Measurements from ENCODE around the gene ZSCAN10. TPM values are rescaled to one million over a fixed set of nuclear protein-coding genes. Genes with fewer than 3 reads are reported as not detected.

The ZSCAN10 gene

GRCh38 chr16:3042376-3042775 lies 56.7 kb downstream of the ZSCAN10 start:
- Histone ChIP-seq H4K8ac (ENCODE audit: low read length) (no peak overlapping the region), H3K18ac (ENCODE audit: low read depth in 1 of 2, low read length in 2 of 2) (no peak overlapping the region)
- 83% methylated on average over 1 of the region's 3 CpGs for WGBS

GRCh38 chr16:3038896-3039295 lies 60.2 kb downstream of the ZSCAN10 start:
- Histone ChIP-seq H3K9ac (ENCODE audit: low read length) (no peak overlapping the region), H2BK5ac (ENCODE audit: low read depth, low read length, poor library complexity, severe bottlenecking) (no peak overlapping the region), H2BK120ac (ENCODE audit: low read depth, low read length) (no peak overlapping the region), H3K36me3 (ENCODE audit: control insufficient read depth in 1 of 2, insufficient read depth in 2 of 2, low read depth in 1 of 2, low read length in 2 of 2) (no peaks in the 10 kb centered on the region), H3K4me3 (ENCODE audit: insufficient read depth in 1 of 2, low read depth in 1 of 2, low read length in 2 of 2) (no peak overlapping the region), H4K8ac (ENCODE audit: low read length) (no peak overlapping the region), H2BK12ac (ENCODE audit: low read length in 2 of 2) (no peak overlapping the region), H3K4ac (ENCODE audit: low read depth in 1 of 2, low read length in 2 of 2) (no peak overlapping the region), H3K18ac (ENCODE audit: low read depth in 1 of 2, low read length in 2 of 2) (no peak overlapping the region), H2AFZ (ENCODE audit: low read depth, low read length) (no peak overlapping the region), H3K27ac (ENCODE audit: low read length, poor library complexity, severe bottlenecking) (no peak overlapping the region), H2AK5ac (ENCODE audit: low read length, severe bottlenecking) (no peak overlapping the region), H3K14ac (ENCODE audit: low read length in 2 of 2) (no peak overlapping the region), H3K23ac (ENCODE audit: low read length in 2 of 2) (no peak overlapping the region), H4K91ac (ENCODE audit: low read length) (no peak overlapping the region), H2BK15ac (ENCODE audit: low read depth, poor library complexity, severe bottlenecking) (no peak overlapping the region), H3K79me1 (replicated peaks; ENCODE audit: low read length, poor library complexity, severe bottlenecking) (no peaks in the 10 kb centered on the region), H3K4me1 (ENCODE audit: control insufficient read depth, insufficient read depth, low read depth, low read length) (peaks cover 4% of the 10 kb centered on the region), H3K9me3 (ENCODE audit: control insufficient read depth, low read length) (no peaks in the 10 kb centered on the region), H3K4me2 (ENCODE audit: low read length, poor library complexity, severe bottlenecking) (no peak overlapping the region), H3K27me3 (ENCODE audit: control insufficient read depth in 1 of 2, insufficient read depth in 1 of 2, low read length in 2 of 2) (peaks cover 65 to 67% of the 10 kb centered on the region in 2 experiments)
- 89% methylated on average over 5 of the region's 5 CpGs for WGBS
- DNase-seq: no peak

More at GRCh38 chr16:3042376-3042775, 56.7 kb downstream of the ZSCAN10 start:
- H2BK15ac ChIP-seq (ENCODE audit: low read depth, poor library complexity, severe bottlenecking): no peak overlapping the region
- H2AK5ac ChIP-seq (ENCODE audit: low read length, severe bottlenecking): no peak overlapping the region
- H3K27me3 ChIP-seq (ENCODE audit: control insufficient read depth in 1 of 2, insufficient read depth in 1 of 2, low read length in 2 of 2): peaks cover 62 to 69% of the 10 kb centered on the region in 2 experiments
- H3K4me1 ChIP-seq (ENCODE audit: control insufficient read depth, insufficient read depth, low read depth, low read length): peaks cover 16% of the 10 kb centered on the region
- H3K14ac ChIP-seq (ENCODE audit: low read length in 2 of 2): no peak overlapping the region
- no peak overlapping the region for H2BK5ac ChIP-seq (ENCODE audit: low read depth, low read length, poor library complexity, severe bottlenecking)
- no peak overlapping the region for H3K4ac ChIP-seq (ENCODE audit: low read depth in 1 of 2, low read length in 2 of 2)
- no peak overlapping the region for H4K91ac ChIP-seq (ENCODE audit: low read length)
- DNase-seq: no peak
- no peak overlapping the region for H3K9ac ChIP-seq (ENCODE audit: low read length)
- H3K27ac ChIP-seq (ENCODE audit: low read length, poor library complexity, severe bottlenecking): no peak overlapping the region
- H3K79me1 ChIP-seq (replicated peaks; ENCODE audit: low read length, poor library complexity, severe bottlenecking): no peaks in the 10 kb centered on the region
- H2BK120ac ChIP-seq (ENCODE audit: low read depth, low read length): no peak overlapping the region
- no peak overlapping the region for H2BK12ac ChIP-seq (ENCODE audit: low read length in 2 of 2)
- no peaks in the 10 kb centered on the region for H3K9me3 ChIP-seq (ENCODE audit: control insufficient read depth, low read length)
- H2AFZ ChIP-seq (ENCODE audit: low read depth, low read length): no peak overlapping the region
- no peak overlapping the region for H3K23ac ChIP-seq (ENCODE audit: low read length in 2 of 2)
- H3K4me3 ChIP-seq (ENCODE audit: insufficient read depth in 1 of 2, low read depth in 1 of 2, low read length in 2 of 2): no peak overlapping the region
- H3K36me3 ChIP-seq (ENCODE audit: control insufficient read depth in 1 of 2, insufficient read depth in 2 of 2, low read depth in 1 of 2, low read length in 2 of 2): no peaks in the 10 kb centered on the region
- H3K4me2 ChIP-seq (ENCODE audit: low read length, poor library complexity, severe bottlenecking): no peak overlapping the region

Small RNAs within 50 kb of the gene (small RNA-seq; reads per million reads assigned to genes)
- gene RNU1-22P (ENCODE audit: low read depth): not detected

Data from mesenchymal stem cell (in vitro differentiated cells and primary cell).